ENCODE data around the gene MYH14.

The MYH14 gene

GRCh38 chr19:50192463-50193211 is 10.8 kb upstream of the MYH14 start:
- DNase-seq: no peak

- DNase-seq: no peak
Measured at GRCh38 chr19:50195224-50195623, 8.2 kb upstream of the MYH14 start.

GRCh38 chr19:50196322-50196932 is 7.0 kb upstream of the MYH14 start:
- DNase-seq: no peak

GRCh38 chr19:50197348-50197747 is 6.1 kb upstream of the MYH14 start:
- DNase-seq: no peak

GRCh38 chr19:50198431-50199258 is 4.8 kb upstream of the MYH14 start:
- DNase-seq: no peak

- DNase-seq: no peak
Measured at GRCh38 chr19:50199259-50199555, 4.2 kb upstream of the MYH14 start.

GRCh38 chr19:50202386-50202785 is 1.0 kb upstream of the MYH14 start:
- no peak for DNase-seq

- no peak for DNase-seq
Measured at GRCh38 chr19:50202962-50203280, 501 bp upstream of the MYH14 start.

GRCh38 chr19:50204081-50204428 is 633 bp downstream of the MYH14 start:
- DNase-seq: no peak

GRCh38 chr19:50204811-50205675 is 1.6 kb downstream of the MYH14 start:
- DNase-seq: peak; percentile 59

- DNase-seq: peak; percentile 12
Measured at GRCh38 chr19:50205681-50206138, 2.3 kb downstream of the MYH14 start.

GRCh38 chr19:50206191-50206590 is 2.8 kb downstream of the MYH14 start:
- DNase-seq: no peak

- no peak for DNase-seq
Measured at GRCh38 chr19:50207730-50208129, 4.3 kb downstream of the MYH14 start.

- DNase-seq: no peak
Measured at GRCh38 chr19:50209131-50209530, 5.7 kb downstream of the MYH14 start.

GRCh38 chr19:50210425-50210824 is 7.0 kb downstream of the MYH14 start:
- no peak for DNase-seq

- DNase-seq: no peak
Measured at GRCh38 chr19:50213925-50214324, 10.5 kb downstream of the MYH14 start.

GRCh38 chr19:50214699-50215543 is 11.5 kb downstream of the MYH14 start:
- DNase-seq: peak; percentile 38

- no peak for DNase-seq
Measured at GRCh38 chr19:50215820-50216219, 12.4 kb downstream of the MYH14 start.

- no peak for DNase-seq
Measured at GRCh38 chr19:50221087-50221486, 17.7 kb downstream of the MYH14 start.

- DNase-seq: no peak
Measured at GRCh38 chr19:50222691-50223438, 19.4 kb downstream of the MYH14 start.

- DNase-seq: no peak
Measured at GRCh38 chr19:50223439-50223716, 20.0 kb downstream of the MYH14 start.

All from right kidney (tissue), 1 donor.